Spleen (tissue), 11 donors: Measurements from ENCODE around the gene HDAC9. TPM values are rescaled to one million over a fixed set of nuclear protein-coding genes. Genes with fewer than 3 reads are reported as not detected.

ENCODE experiments used
- DNase-seq: peaks from one replicate; pipeline ENCODE4 v3.0.0-alpha.2; 2020
- H3K27ac ChIP-seq, 8 donors: fragments of 200-600 bp; sonication (generic) in 7 of 8; 1 replicate in 4 of 8; 2 replicates in 4 of 8; pipeline versions ENCODE4 v1.5.0 to v1.8.0; 2016 to 2021; ENCODE audit warnings: inconsistent platforms in 4 of 8, mild to moderate bottlenecking in 4 of 8, moderate library complexity in 1 of 8
- H3K27me3 ChIP-seq, 7 donors: fragments of 200-600 bp; sonication (generic) in 6 of 7; replicated peaks in 1 of 7; 1 replicate in 4 of 7; 2 replicates in 3 of 7; pipeline versions ENCODE4 v1.5.0 to v1.8.0; 2016 to 2021; ENCODE audit warnings: inconsistent platforms in 3 of 7, mild to moderate bottlenecking in 1 of 7
- H3K36me3 ChIP-seq, 6 donors: fragments of 200-600 bp; sonication (generic) in 5 of 6; 1 replicate in 4 of 6; 2 replicates in 2 of 6; pipeline versions ENCODE4 v1.5.0 to v1.8.0; 2016 to 2021; ENCODE audit warnings: inconsistent platforms in 2 of 6
- H3K4me1 ChIP-seq, 6 donors: fragments of 200-600 bp; sonication (generic) in 5 of 6; 1 replicate in 3 of 6; 2 replicates in 3 of 6; pipeline versions ENCODE4 v1.5.0 to v1.8.0; 2016 to 2021; ENCODE audit warnings: inconsistent platforms in 3 of 6
- H3K4me3 ChIP-seq, 8 donors: fragments of 200-600 bp; sonication (generic) in 7 of 8; 1 replicate in 4 of 8; 2 replicates in 4 of 8; pipeline versions ENCODE4 v1.5.0 to v1.8.0; 2016 to 2021; ENCODE audit warnings: inconsistent platforms in 4 of 8, mild to moderate bottlenecking in 4 of 8, moderate library complexity in 2 of 8
- H3K9me3 ChIP-seq, 8 donors: fragments of 200-600 bp; sonication (generic) in 7 of 8; 1 replicate in 4 of 8; 2 replicates in 4 of 8; pipeline versions ENCODE4 v1.5.0 to v1.8.0; 2016 to 2021; ENCODE audit warnings: inconsistent platforms in 4 of 8
- CTCF ChIP-seq, 11 experiments: fragments of 200-600 bp in 7 of 11; fragments of 450-650 bp in 4 of 11; sonication (generic) in 4 of 11; IDR thresholded peaks in 8 of 11; conservative IDR thresholded peaks in 3 of 11; 1 replicate in 7 of 11; 2 replicates in 4 of 11; pipeline versions ENCODE4 v1.4.0 to v1.8.0; 2016 to 2021; ENCODE audit warnings: antibody characterized with exemption in 11 of 11, inconsistent platforms in 4 of 11, mild to moderate bottlenecking in 1 of 11
- POLR2A ChIP-seq, 3 donors: fragments of 450-650 bp; IDR thresholded peaks; one replicate each; pipeline ENCODE4 v1.5.1; 2017; ENCODE audit warnings: antibody characterized with exemption in 3 of 3, mild to moderate bottlenecking in 1 of 3
- POLR2AphosphoS5 ChIP-seq, 3 donors: sonication (generic); formaldehyde crosslinking; IDR thresholded peaks; one replicate each; pipeline ENCODE4 v1.5.1; 2017; ENCODE audit warnings: antibody characterized with exemption in 3 of 3
- WGBS, 5 donors: extraction: QIAGEN DNeasy Blood & Tissue Kit in 3 of 5; methylation state at CpG; one replicate each; pipeline versions ENCODE4 v1.1.5 to v1.1.7; 2013 to 2018; 5-methylcytosine and 5-hydroxymethylcytosine counted together
- intact Hi-C: fragments of 100-400 bp; cut with DNase I; formaldehyde crosslinking; loops from one replicate; pipeline ENCODE4 v1.15.0; 2023; ENCODE audit warnings: low total_unique reads
- polyA plus RNA-seq, 3 donors: library from polyadenylated mRNA; stranded (reverse); fragments of 200-250 nt; gene quantifications; one replicate each; pipeline ENCODE4 v1.2.1, GENCODE V29; 2013
- total RNA-seq, 7 donors: library from RNA; depleted of rRNA in 3 of 7; stranded (reverse); fragments of >200 nt in 3 of 7; fragmentation: NEBNext Ultra II Directional in 4 of 7; extraction: Animal tissue kit (Norgen Biotek cat#: 25700) in 4 of 7; gene quantifications; one replicate each; pipeline versions ENCODE4 v1.1.0 to v1.2.1, GENCODE V29; 2016 to 2021
- donor health status: healthy with polysubstance abuse.
- donor health status: DM: no; HTN: no; CAD: no; lungs with moderate emphysema.
- donor health status: DM: no; HTN: no; CAD: no.
- donor health status: Bipolar disorder and iron deficiency.
- donor health status: healthy.
- donor health status: DM: no; HTN: no; CAD: no.
- donor health status: DM: yes; HTN: yes; CAD: no.

The HDAC9 gene
- total and polyA plus RNA-seq, 10 donors, result 15.9 to 100 (median 66.1) TPM

GRCh38 chr7:18834577-18834976 lies 339.0 kb downstream of the HDAC9 start:
- DNase-seq, result no peak
- H3K4me1 ChIP-seq, result no peaks in the 10 kb centered on the region
- no peak overlapping the region for H3K27ac ChIP-seq
- TF ChIP-seq CTCF (IDR thresholded peaks at IDR 0.05 in 8 of 11, conservative IDR thresholded peaks at IDR 0.05 in 3 of 11), result no peak
- TF ChIP-seq POLR2AphosphoS5 (IDR thresholded peaks at IDR 0.05), result no peak
- TF ChIP-seq POLR2A (IDR thresholded peaks at IDR 0.05), result no peak
- H3K36me3 ChIP-seq, result no peaks in the 10 kb centered on the region
- no peaks in the 10 kb centered on the region for H3K9me3 ChIP-seq
- no peaks in the 10 kb centered on the region for H3K27me3 ChIP-seq
- intact Hi-C loops, result no loop called here
- 87 to 96% (median 91%) methylated on average over 8 of the region's 8 CpGs for WGBS, 5 donors
- H3K4me3 ChIP-seq, result no peak overlapping the region

DNA sequence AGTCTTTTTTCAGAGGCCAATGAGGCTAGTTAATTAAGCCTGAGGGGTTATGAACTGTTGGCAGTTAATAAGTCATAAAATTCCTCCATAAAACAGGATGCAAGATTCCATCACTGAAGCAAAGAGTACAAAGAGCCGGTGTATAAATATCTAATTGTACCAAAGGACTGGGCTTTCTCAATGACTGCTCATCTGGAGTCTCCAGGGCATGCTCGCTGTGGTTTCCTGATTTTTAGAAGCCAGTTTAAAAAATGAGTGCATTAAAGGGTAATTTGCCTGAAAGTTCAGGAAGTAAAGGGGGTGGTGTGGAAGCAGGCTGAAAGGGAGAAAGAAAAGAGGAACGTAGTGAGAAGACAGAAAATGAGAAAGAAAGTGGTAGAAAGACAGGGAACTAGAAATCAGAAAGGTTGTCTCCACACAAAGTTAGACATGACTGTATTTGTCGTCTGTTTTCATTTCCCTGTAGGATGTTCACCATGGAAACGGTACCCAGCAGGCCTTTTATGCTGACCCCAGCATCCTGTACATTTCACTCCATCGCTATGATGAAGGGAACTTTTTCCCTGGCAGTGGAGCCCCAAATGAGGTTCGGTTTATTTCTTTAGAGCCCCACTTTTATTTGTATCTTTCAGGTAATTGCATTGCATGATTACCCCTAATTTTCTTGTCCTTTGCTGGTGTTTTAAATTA lies 339.6 kb downstream of the HDAC9 start:
- H3K27ac ChIP-seq, result no peak overlapping the region
- no peak for DNase-seq
- no peak overlapping the region for H3K4me3 ChIP-seq
- no peaks in the 10 kb centered on the region for H3K4me1 ChIP-seq
- 33 to 65% (median 38%) methylated on average over 7 of the region's 7 CpGs for WGBS, 5 donors
- no peak for TF ChIP-seq CTCF (IDR thresholded peaks at IDR 0.05 in 8 of 11, conservative IDR thresholded peaks at IDR 0.05 in 3 of 11)
- H3K9me3 ChIP-seq, result no peaks in the 10 kb centered on the region
- H3K27me3 ChIP-seq, result no peaks in the 10 kb centered on the region
- no peaks in the 10 kb centered on the region for H3K36me3 ChIP-seq
- intact Hi-C loops, result no loop called here

GRCh38 chr7:18843979-18844378 lies 348.4 kb downstream of the HDAC9 start:
- no peak for TF ChIP-seq POLR2A (IDR thresholded peaks at IDR 0.05)
- TF ChIP-seq CTCF (IDR thresholded peaks at IDR 0.05 in 8 of 11, conservative IDR thresholded peaks at IDR 0.05 in 3 of 11), result no peak
- no peak for TF ChIP-seq POLR2AphosphoS5 (IDR thresholded peaks at IDR 0.05)
- DNase-seq, result no peak
- 72 to 83% (median 80%) methylated on average over 3 of the region's 3 CpGs for WGBS, 5 donors
- Histone ChIP-seq H3K4me1 (no peaks in the 10 kb centered on the region), H3K9me3 (no peaks in the 10 kb centered on the region), H3K27ac (no peak overlapping the region), H3K36me3 (no peaks in the 10 kb centered on the region), H3K4me3 (no peak overlapping the region), H3K27me3 (no peaks in the 10 kb centered on the region)
- intact Hi-C loops, result no loop called here

GRCh38 chr7:18844735-18845134 lies 349.2 kb downstream of the HDAC9 start:
- H3K36me3 ChIP-seq, result no peaks in the 10 kb centered on the region
- intact Hi-C loops, result no loop called here
- no peak overlapping the region for H3K27ac ChIP-seq
- H3K4me1 ChIP-seq, result no peaks in the 10 kb centered on the region
- no peaks in the 10 kb centered on the region for H3K27me3 ChIP-seq
- H3K9me3 ChIP-seq, result no peaks in the 10 kb centered on the region
- TF ChIP-seq POLR2AphosphoS5 (IDR thresholded peaks at IDR 0.05) (no peak), POLR2A (IDR thresholded peaks at IDR 0.05) (no peak), CTCF (IDR thresholded peaks at IDR 0.05 in 8 of 11, conservative IDR thresholded peaks at IDR 0.05 in 3 of 11) (no peak)
- H3K4me3 ChIP-seq, result no peak overlapping the region
- no peak for DNase-seq
- 80 to 92% (median 88%) methylated on average over 5 of the region's 5 CpGs for WGBS, 5 donors
